ENCODE measurements around the gene CD40LG. TPM values are rescaled to one million over a fixed set of nuclear protein-coding genes. Genes with fewer than 3 reads are reported as not detected.

The CD40LG gene
- total RNA-seq, 1 donor from 2014 or later = not detected

DNA sequence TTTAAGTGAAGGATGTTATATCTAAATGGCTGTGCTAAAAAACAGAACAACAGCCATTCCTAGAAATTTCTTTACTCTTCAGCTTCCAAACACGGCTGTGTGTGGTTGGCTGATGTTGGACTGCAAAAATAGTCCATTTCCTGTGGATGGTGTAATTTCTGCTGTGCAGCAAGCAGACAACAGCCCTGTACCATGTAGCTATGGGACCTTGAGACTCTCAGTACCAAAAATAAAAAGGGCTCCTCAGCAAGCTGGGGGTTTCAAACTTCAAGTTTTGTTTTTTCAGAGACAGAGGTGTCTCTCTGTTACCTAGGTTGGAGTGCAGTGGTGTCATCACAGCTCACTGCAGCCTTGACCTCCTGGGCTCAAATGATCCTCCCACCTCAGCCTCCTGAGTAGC, 18.1 kb downstream of the CD40LG start:
- Mint-ChIP-seq H3K27ac (ENCODE audit: unreplicated experiment) (no peak overlapping the region), H3K9me3 (peaks cover 19% of the 10 kb centered on the region), H3K4me1 (peaks cover 11% of the 10 kb centered on the region), H3K27me3 (ENCODE audit: low read depth) (no peaks in the 10 kb centered on the region), H3K36me3 (ENCODE audit: low read depth) (peaks cover 9% of the 10 kb centered on the region), H3K4me3 (no peak overlapping the region)
- TF ChIP-seq, protein P1, sequence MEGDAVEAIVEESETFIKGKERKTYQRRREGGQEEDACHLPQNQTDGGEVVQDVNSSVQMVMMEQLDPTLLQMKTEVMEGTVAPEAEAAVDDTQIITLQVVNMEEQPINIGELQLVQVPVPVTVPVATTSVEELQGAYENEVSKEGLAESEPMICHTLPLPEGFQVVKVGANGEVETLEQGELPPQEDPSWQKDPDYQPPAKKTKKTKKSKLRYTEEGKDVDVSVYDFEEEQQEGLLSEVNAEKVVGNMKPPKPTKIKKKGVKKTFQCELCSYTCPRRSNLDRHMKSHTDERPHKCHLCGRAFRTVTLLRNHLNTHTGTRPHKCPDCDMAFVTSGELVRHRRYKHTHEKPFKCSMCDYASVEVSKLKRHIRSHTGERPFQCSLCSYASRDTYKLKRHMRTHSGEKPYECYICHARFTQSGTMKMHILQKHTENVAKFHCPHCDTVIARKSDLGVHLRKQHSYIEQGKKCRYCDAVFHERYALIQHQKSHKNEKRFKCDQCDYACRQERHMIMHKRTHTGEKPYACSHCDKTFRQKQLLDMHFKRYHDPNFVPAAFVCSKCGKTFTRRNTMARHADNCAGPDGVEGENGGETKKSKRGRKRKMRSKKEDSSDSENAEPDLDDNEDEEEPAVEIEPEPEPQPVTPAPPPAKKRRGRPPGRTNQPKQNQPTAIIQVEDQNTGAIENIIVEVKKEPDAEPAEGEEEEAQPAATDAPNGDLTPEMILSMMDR (conservative IDR thresholded peaks at IDR 0.05) = no peak
- DNase-seq (ENCODE audit: low read depth, low spot score) = no peak

DNA sequence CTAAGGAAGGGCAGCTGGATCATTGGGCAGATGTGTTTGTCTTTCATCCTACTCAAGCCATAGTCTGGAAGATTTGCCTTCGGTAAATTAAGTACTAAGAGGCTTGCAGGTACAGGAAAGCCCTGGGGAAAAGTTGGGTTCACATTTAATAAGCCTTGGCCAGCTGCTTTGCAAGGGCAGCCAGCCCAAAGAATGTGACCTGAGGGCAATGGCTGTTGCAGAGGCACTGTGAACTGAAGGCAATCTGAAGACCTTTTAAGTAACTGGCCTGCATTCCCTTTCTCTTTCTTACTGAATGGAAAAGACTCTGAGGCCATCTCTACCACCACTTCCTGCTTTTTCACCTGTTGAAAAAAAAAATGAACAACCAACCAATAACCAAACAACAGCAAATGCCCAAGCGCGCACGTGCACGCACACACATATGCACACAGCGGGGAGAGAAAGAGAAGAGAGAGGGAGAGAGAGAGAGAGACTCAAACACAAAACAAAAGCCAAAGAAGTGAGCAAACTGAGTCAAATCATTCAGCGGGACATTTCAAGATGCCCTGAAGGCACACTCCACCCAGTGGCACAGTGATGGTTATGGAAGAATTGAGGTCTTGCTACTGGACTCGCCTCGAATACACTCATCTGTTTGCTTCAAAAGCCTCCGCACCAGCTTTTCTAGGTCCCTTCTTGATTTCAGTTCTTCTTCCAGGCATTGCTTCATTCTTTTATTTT, 19.6 kb downstream of the CD40LG start:
- peaks cover 19% of the 10 kb centered on the region for H3K9me3 Mint-ChIP-seq
- H3K4me1 Mint-ChIP-seq = peaks cover 8% of the 10 kb centered on the region
- no peaks in the 10 kb centered on the region for H3K27me3 Mint-ChIP-seq (ENCODE audit: low read depth)
- peaks cover 9% of the 10 kb centered on the region for H3K36me3 Mint-ChIP-seq (ENCODE audit: low read depth)
- no peak overlapping the region for H3K27ac Mint-ChIP-seq (ENCODE audit: unreplicated experiment)
- TF ChIP-seq, protein P1 (conservative IDR thresholded peaks at IDR 0.05) = no peak
- H3K4me3 Mint-ChIP-seq = no peak overlapping the region
- DNase-seq (ENCODE audit: low read depth, low spot score) = no peak

DNA sequence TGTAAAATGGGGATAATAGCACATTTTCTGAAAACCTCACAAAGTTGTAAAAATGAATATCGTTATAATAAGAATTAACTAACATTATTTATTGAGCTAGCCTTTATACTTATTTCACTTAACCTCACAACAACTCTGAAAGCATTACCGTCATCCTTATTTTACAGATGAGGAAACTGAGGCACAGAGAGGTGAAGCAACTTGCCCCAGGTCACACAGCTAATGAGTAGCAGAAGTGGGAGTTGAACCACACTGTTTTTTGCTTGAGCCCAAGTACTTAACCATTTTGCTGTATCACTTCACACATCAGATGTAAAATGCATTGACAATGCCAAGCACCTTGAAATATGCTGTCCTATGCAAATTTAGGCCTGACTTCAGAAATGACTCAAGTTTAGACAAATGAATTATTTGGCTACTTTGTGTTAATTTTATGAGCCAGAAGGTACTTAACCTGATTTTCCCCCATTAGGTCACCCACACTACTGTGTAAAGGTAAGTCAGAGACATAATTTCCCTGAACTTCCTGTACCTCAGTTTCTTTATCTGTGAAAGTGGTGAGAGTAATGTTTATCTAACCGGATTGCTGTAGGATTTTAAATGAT, 23.1 kb downstream of the CD40LG start:
- H3K27ac Mint-ChIP-seq (ENCODE audit: unreplicated experiment) = no peak overlapping the region
- no peak overlapping the region for H3K4me3 Mint-ChIP-seq
- H3K36me3 Mint-ChIP-seq (ENCODE audit: low read depth) = peaks cover 3% of the 10 kb centered on the region
- DNase-seq (ENCODE audit: low read depth, low spot score) = no peak
- TF ChIP-seq, protein P1 (conservative IDR thresholded peaks at IDR 0.05) = no peak
- H3K27me3 Mint-ChIP-seq (ENCODE audit: low read depth) = no peaks in the 10 kb centered on the region
- H3K9me3 Mint-ChIP-seq = peaks cover 9% of the 10 kb centered on the region
- H3K4me1 Mint-ChIP-seq = peaks cover 8% of the 10 kb centered on the region

DNA sequence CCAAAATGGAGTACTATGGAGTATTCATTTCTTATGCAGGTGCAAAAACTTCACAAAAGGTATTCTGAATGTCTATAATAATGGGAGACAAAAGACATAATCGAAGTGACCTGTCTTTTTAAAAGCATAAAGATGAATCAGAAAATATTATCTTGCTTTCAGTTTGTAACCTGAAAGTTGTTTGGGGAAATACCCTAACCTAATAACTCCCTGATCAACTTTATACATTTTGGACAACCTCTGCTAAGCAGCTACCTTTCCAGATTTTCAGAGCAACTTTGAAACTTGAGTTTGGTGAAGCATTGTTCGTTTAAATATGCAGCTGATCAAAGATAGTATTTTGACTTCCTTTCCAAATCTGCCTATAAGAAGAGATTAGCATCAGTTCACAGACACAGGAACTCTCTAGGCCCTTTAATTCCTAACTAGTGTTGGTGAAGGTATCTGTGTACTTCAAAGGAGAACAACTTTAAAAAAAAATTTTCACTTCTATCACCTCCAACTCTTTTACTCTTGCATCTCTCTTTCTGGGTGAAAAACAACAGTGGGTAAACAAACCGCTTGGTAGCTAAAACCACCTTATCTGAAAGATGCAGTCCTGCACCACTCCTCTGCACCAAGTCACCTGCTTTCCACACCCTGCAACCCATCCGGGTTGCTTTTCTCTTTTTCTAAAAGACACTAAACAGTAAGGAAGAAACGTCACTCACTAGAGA, 26.5 kb downstream of the CD40LG start:
- H3K4me3 Mint-ChIP-seq = no peak overlapping the region
- TF ChIP-seq, protein P1 (conservative IDR thresholded peaks at IDR 0.05) = no peak
- H3K36me3 Mint-ChIP-seq (ENCODE audit: low read depth) = no peaks in the 10 kb centered on the region
- H3K27ac Mint-ChIP-seq (ENCODE audit: unreplicated experiment) = no peak overlapping the region
- no peaks in the 10 kb centered on the region for H3K27me3 Mint-ChIP-seq (ENCODE audit: low read depth)
- DNase-seq (ENCODE audit: low read depth, low spot score) = no peak
- H3K9me3 Mint-ChIP-seq = peaks cover 3% of the 10 kb centered on the region
- no peaks in the 10 kb centered on the region for H3K4me1 Mint-ChIP-seq

DNA sequence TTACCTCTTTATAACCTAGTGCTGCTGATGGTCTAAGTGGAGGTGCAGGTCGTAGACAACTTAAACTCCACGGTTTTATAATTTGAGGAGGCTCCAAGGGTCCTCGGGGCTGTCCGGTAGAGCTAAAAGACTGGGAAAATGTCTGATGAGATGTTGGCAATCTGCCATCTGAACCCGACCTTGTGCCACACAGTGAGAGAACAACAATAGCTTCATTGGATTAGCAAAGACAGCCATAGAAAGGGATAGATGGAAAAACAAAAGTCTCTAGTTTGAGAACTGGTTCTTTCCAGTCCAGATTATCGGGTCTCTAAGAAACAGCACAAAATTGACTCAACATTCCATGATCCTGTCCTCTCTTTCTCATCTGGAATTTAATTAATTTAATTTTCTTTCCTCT, 31.6 kb downstream of the CD40LG start:
- TF ChIP-seq, protein P1 (conservative IDR thresholded peaks at IDR 0.05) = no peak
- no peaks in the 10 kb centered on the region for H3K27me3 Mint-ChIP-seq (ENCODE audit: low read depth)
- no peaks in the 10 kb centered on the region for H3K4me1 Mint-ChIP-seq
- H3K9me3 Mint-ChIP-seq = no peaks in the 10 kb centered on the region
- no peak for DNase-seq (ENCODE audit: low read depth, low spot score)
- no peak overlapping the region for H3K4me3 Mint-ChIP-seq
- no peak overlapping the region for H3K27ac Mint-ChIP-seq (ENCODE audit: unreplicated experiment)
- no peaks in the 10 kb centered on the region for H3K36me3 Mint-ChIP-seq (ENCODE audit: low read depth)
